ENCODE results near the gene DLG1. TPM values are rescaled to one million over a fixed set of nuclear protein-coding genes. Genes with fewer than 3 reads are reported as not detected.

DLG1 gene
- total RNA-seq, 1 donor from 2014 or later, result 115 TPM

GRCh38 chr3:197337214-197337613 is 38.8 kb upstream of the DLG1 start:
- peak in 1 of 2 donors; percentile 1 for DNase-seq (ENCODE audit: extremely low spot score in 2 of 2)
- Histone ChIP-seq H3K27me3 (no peaks in the 10 kb centered on the region), H3K9me3 (no peaks in the 10 kb centered on the region), H3K27ac (no peak overlapping the region), H3K36me3 (no peaks in the 10 kb centered on the region), H3K4me1 (peaks cover 15% of the 10 kb centered on the region), H3K4me3 (no peak overlapping the region)
- no peak for TF ChIP-seq POLR2AphosphoS5 (IDR thresholded peaks at IDR 0.05; ENCODE audit: insufficient read depth in 1 of 2, low read depth in 1 of 2)
- TF ChIP-seq, protein P1, sequence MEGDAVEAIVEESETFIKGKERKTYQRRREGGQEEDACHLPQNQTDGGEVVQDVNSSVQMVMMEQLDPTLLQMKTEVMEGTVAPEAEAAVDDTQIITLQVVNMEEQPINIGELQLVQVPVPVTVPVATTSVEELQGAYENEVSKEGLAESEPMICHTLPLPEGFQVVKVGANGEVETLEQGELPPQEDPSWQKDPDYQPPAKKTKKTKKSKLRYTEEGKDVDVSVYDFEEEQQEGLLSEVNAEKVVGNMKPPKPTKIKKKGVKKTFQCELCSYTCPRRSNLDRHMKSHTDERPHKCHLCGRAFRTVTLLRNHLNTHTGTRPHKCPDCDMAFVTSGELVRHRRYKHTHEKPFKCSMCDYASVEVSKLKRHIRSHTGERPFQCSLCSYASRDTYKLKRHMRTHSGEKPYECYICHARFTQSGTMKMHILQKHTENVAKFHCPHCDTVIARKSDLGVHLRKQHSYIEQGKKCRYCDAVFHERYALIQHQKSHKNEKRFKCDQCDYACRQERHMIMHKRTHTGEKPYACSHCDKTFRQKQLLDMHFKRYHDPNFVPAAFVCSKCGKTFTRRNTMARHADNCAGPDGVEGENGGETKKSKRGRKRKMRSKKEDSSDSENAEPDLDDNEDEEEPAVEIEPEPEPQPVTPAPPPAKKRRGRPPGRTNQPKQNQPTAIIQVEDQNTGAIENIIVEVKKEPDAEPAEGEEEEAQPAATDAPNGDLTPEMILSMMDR (IDR thresholded peaks at IDR 0.05), result no peak
- TF ChIP-seq POLR2A (IDR thresholded peaks at IDR 0.05), result no peak
- intact Hi-C loops (cut with DNase I), result no loop called here

GRCh38 chr3:197336348-197336747 is 37.9 kb upstream of the DLG1 start:
- TF ChIP-seq, protein P1 (IDR thresholded peaks at IDR 0.05), result no peak
- TF ChIP-seq POLR2AphosphoS5 (IDR thresholded peaks at IDR 0.05; ENCODE audit: insufficient read depth in 1 of 2, low read depth in 1 of 2) (no peak), POLR2A (IDR thresholded peaks at IDR 0.05) (no peak)
- no peak overlapping the region for H3K27ac ChIP-seq
- no peaks in the 10 kb centered on the region for H3K27me3 ChIP-seq
- H3K4me3 ChIP-seq, result no peak overlapping the region
- peak in 1 of 2 donors; percentile 37 for DNase-seq (ENCODE audit: extremely low spot score in 2 of 2)
- peaks cover 15% of the 10 kb centered on the region for H3K4me1 ChIP-seq
- no peaks in the 10 kb centered on the region for H3K36me3 ChIP-seq
- intact Hi-C loops (cut with DNase I), result no loop called here
- H3K9me3 ChIP-seq, result no peaks in the 10 kb centered on the region

GRCh38 chr3:197335428-197336132 is 37.2 kb upstream of the DLG1 start:
- TF ChIP-seq, protein P1 (IDR thresholded peaks at IDR 0.05), result no peak
- TF ChIP-seq POLR2AphosphoS5 (IDR thresholded peaks at IDR 0.05; ENCODE audit: insufficient read depth in 1 of 2, low read depth in 1 of 2) (no peak), POLR2A (IDR thresholded peaks at IDR 0.05) (no peak)
- Histone ChIP-seq H3K4me1 (peaks cover 14% of the 10 kb centered on the region), H3K27me3 (no peaks in the 10 kb centered on the region), H3K9me3 (no peaks in the 10 kb centered on the region), H3K27ac (no peak overlapping the region), H3K36me3 (no peaks in the 10 kb centered on the region), H3K4me3 (no peak overlapping the region)
- peak in 1 of 2 donors; percentile 69 for DNase-seq (ENCODE audit: extremely low spot score in 2 of 2)
- intact Hi-C loops (cut with DNase I), result no loop called here

DNA sequence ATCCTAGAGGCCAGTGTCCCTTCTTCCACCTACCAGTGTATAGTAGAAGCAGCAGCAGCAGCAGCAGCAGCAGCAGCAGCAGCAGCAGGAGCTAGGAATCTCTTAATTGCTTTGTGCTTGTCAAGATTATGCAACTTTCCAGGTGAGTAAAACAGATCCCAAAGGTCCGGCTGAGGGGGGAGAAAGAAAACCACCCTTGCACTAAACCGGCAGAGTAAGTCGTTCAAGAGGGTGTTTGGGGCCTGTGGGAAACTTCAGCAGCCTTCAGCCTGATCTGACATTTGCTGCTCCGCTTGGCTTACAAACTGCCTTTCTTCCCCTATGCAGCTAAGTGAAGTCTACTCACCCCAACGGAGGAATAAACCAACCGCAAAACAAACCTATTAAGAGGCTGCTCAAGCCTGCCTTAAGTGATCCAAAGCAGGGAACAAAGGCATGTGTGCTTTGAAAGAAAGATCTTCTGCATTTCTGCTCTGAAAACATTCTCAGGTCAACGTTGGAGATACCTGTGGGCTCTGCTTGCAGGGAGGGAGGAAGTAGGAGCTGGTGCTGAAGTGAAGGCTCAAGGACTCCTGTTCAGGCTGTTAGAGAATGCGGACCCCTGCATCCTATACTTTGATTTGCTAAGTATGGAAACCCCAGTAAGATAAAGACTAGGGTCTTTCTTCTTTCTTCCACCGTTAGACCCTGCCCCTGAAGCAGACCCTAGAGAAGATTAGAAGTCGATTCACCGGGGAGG is 35.7 kb upstream of the DLG1 start:
- no peak for TF ChIP-seq POLR2A (IDR thresholded peaks at IDR 0.05)
- TF ChIP-seq, protein P1 (IDR thresholded peaks at IDR 0.05), result no peak
- intact Hi-C loops (cut with DNase I), result no loop called here
- H3K27ac ChIP-seq, result no peak overlapping the region
- H3K27me3 ChIP-seq, result no peaks in the 10 kb centered on the region
- no peak overlapping the region for H3K4me3 ChIP-seq
- no peak for DNase-seq (ENCODE audit: extremely low spot score in 2 of 2)
- H3K9me3 ChIP-seq, result no peaks in the 10 kb centered on the region
- no peaks in the 10 kb centered on the region for H3K36me3 ChIP-seq
- no peaks in the 10 kb centered on the region for H3K4me1 ChIP-seq

- H3K27me3 ChIP-seq, result no peaks in the 10 kb centered on the region
- no peak for DNase-seq (ENCODE audit: extremely low spot score in 2 of 2)
- TF ChIP-seq POLR2A (IDR thresholded peaks at IDR 0.05) (no peak), POLR2AphosphoS5 (IDR thresholded peaks at IDR 0.05; ENCODE audit: insufficient read depth in 1 of 2, low read depth in 1 of 2) (no peak)
- TF ChIP-seq, protein P1 (IDR thresholded peaks at IDR 0.05), result no peak
- intact Hi-C loops (cut with DNase I), result no loop called here
- no peaks in the 10 kb centered on the region for H3K36me3 ChIP-seq
- no peak overlapping the region for H3K27ac ChIP-seq
- no peaks in the 10 kb centered on the region for H3K4me1 ChIP-seq
- H3K4me3 ChIP-seq, result no peak overlapping the region
- no peaks in the 10 kb centered on the region for H3K9me3 ChIP-seq
Observed at GRCh38 chr3:197331131-197331530, 32.7 kb upstream of the DLG1 start.
